Measurements from ENCODE around the gene CAPZB.

Gene CAPZB

DNA sequence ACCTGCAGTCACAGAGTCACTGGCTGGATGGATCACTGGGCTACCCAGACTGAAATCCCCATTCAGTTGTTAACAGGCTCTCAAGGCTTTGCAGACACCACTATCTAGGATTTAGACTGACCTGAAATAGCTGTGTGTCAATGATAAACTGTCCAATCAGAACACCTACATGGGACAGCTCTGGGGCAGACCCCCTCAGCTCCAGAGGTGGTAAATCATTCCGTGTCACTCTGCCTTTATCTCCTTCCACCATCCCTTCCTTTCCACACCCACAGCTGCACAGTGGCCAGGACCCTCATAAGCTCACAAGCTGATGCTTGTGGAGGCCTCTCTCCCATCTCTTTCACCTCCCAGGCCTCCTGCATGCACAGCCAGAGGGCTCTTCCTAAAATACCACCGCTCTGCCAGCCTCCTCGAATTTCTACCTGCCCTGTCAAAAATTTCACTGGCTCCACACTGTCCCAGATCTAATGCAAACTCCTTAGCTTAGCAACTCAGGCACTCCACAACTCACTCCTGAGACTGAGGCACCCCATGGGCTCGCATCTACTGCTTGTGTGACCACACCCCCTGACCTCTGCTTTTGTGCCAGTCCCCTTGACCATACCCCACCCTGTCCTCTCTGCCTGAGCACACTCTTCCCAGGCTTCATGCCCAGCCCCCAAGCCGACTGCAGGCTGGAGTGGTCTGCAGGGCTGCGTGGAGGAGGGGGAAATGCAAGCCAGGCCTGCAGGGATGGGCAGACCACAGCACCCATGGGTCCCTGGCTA is 5.8 kb downstream of the CAPZB start:
- Histone ChIP-seq H3K27ac (no peak overlapping the region), H3K4me3 (ENCODE audit: low read depth, low read length) (no peak overlapping the region), H3K27me3 (replicated peaks) (no peaks in the 10 kb centered on the region), H3K36me3 (replicated peaks) (peaks cover 40% of the 10 kb centered on the region)
- in situ Hi-C loops (cut with HindIII; ENCODE audit: low pct_ligation_motif_present, low sequenced_read_pairs) = loop anchor here (10.0 kb wide), 1 partner anchor 155 kb away; no protein-coding TSS in a partner anchor
- DNase-seq = no peak
- TF ChIP-seq, protein P1, sequence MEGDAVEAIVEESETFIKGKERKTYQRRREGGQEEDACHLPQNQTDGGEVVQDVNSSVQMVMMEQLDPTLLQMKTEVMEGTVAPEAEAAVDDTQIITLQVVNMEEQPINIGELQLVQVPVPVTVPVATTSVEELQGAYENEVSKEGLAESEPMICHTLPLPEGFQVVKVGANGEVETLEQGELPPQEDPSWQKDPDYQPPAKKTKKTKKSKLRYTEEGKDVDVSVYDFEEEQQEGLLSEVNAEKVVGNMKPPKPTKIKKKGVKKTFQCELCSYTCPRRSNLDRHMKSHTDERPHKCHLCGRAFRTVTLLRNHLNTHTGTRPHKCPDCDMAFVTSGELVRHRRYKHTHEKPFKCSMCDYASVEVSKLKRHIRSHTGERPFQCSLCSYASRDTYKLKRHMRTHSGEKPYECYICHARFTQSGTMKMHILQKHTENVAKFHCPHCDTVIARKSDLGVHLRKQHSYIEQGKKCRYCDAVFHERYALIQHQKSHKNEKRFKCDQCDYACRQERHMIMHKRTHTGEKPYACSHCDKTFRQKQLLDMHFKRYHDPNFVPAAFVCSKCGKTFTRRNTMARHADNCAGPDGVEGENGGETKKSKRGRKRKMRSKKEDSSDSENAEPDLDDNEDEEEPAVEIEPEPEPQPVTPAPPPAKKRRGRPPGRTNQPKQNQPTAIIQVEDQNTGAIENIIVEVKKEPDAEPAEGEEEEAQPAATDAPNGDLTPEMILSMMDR (IDR thresholded peaks at IDR 0.05; ENCODE audit: low read depth, low read length, missing control alignments) = no peak

DNA sequence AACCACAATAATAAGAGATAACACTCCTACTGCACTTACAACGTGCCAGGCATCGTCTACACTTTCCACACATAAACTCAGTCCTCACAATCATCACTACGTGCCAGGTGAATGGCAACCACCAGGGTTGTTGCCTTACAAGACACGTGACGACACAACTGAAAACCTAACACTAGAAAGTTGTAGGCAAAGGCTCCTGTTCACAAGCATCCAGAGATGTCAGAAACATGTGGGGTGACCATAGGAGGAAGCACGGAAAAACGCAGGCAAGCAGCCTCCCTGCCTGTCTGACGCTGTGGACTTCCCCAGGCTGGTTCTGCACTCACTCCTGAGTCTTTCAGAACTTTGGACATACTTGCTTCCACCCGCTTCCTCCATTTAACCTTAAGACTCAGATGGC is 7.0 kb downstream of the CAPZB start:
- Histone ChIP-seq H3K27ac (no peak overlapping the region), H3K27me3 (replicated peaks) (no peaks in the 10 kb centered on the region), H3K36me3 (replicated peaks) (peaks cover 36% of the 10 kb centered on the region), H3K4me3 (ENCODE audit: low read depth, low read length) (no peak overlapping the region)
- in situ Hi-C loops (cut with HindIII; ENCODE audit: low pct_ligation_motif_present, low sequenced_read_pairs) = no loop called here
- DNase-seq = no peak
- TF ChIP-seq, protein P1 (IDR thresholded peaks at IDR 0.05; ENCODE audit: low read depth, low read length, missing control alignments) = no peak

DNA sequence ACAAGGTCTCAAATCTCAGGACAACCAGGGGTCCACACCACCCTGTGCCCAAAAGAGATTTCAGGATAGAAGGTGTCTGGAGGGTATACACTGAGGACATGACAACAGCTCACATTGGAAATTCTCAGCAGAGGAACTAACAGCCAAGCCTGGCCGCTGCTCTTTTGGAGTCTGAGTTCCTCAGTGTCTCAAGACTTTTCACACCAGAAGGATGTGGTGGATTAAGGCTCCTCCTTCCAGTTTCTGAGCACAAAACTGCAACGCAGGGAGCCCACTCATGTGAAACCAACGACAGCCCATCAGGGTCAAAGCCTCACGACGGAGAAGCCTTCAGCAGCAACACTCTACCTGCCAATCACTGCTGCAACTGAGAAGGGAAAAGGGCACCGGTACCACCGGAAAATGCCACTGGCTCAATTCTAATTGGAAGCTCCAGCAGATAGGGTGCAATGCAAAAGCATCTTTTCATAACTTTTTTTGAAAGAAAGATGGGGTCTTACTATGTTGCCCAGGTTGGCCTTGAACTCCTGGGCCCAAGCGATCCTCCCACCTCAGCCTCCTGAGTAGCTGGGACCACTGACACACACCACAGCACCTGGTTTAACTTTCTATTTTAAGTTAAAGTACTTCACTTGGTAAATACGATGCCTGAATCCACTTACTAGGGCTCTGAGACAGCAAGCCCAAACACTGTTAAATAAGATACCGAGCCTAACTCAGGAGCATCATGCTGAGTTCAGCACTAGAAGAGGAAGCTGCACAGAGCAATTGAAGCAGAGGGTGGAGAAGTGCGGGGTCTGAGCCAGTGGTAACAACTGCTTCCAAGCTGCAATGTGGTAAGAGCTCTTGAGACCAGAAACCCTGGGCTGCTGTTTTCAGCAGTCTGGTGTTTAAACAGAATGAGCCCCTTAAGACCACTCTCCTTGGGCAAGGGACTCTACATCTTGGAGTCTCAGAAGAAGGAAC is 7.8 kb downstream of the CAPZB start:
- H3K27me3 ChIP-seq (replicated peaks) = no peaks in the 10 kb centered on the region
- TF ChIP-seq, protein P1 (IDR thresholded peaks at IDR 0.05; ENCODE audit: low read depth, low read length, missing control alignments) = no peak
- H3K27ac ChIP-seq = peak overlapping the region; percentile 23
- peaks cover 37% of the 10 kb centered on the region for H3K36me3 ChIP-seq (replicated peaks)
- H3K4me3 ChIP-seq (ENCODE audit: low read depth, low read length) = no peak overlapping the region
- DNase-seq = no peak
- in situ Hi-C loops (cut with HindIII; ENCODE audit: low pct_ligation_motif_present, low sequenced_read_pairs) = no loop called here

DNA sequence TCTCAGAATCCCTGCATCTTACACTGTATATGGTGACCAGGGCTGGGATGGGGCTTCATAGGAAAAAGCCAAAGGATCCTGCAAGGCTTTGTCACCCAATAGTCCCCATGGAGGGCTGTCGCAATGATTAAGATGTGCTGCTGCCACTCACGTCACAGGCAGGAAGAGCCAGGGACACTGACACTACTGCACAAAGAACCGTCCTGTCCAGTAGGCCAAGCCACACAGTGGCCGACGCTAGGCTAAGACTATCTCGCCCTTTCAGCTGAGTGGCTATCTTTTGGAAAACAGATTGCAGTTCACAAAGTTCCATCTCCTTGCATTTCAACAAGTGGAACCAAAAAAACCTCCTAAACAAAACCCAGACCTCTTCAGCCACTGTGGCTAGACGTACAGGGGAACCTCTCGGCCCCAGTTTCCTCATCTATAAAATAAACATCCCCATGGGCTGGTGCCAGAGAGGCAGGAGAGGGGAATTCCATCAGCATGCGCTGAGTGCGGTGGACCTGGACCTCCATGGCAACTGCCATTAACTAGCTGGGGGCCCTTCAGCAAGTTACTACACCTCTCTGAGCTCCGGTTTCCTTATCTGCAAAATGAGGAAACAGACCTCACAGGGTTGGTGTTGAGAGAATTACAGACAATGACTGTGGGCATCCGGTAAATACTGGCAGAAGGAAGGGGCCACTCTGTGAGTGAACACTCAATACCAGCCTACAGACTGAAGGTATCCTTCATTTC is 8.7 kb downstream of the CAPZB start:
- peaks cover 34% of the 10 kb centered on the region for H3K36me3 ChIP-seq (replicated peaks)
- TF ChIP-seq, protein P1 (IDR thresholded peaks at IDR 0.05; ENCODE audit: low read depth, low read length, missing control alignments) = no peak
- DNase-seq = peak; percentile 48
- H3K27ac ChIP-seq = peak overlapping the region; percentile 23
- no peak overlapping the region for H3K4me3 ChIP-seq (ENCODE audit: low read depth, low read length)
- no peaks in the 10 kb centered on the region for H3K27me3 ChIP-seq (replicated peaks)
- in situ Hi-C loops (cut with HindIII; ENCODE audit: low pct_ligation_motif_present, low sequenced_read_pairs) = no loop called here

DNA sequence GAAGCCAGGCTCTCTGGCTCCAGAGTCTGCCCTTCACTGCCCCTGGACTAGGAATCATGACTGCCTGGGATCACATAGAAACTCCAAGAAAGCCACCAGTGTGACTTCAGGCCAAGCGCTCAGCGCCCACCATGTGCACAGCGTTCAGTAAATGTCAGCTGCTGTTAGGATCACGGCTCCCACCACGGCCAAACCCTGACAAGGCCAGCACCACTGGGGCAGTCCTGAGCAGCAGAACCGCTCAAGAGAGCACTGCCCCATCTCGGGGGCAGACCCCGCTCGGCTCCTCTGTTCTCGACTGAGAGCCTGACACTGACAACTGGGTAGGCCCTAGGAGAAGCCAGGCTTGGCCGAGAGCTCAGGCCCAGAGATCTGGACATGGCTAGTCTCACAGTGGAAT is 10.0 kb downstream of the CAPZB start:
- Histone ChIP-seq H3K4me3 (ENCODE audit: low read depth, low read length) (no peak overlapping the region), H3K36me3 (replicated peaks) (peaks cover 25% of the 10 kb centered on the region), H3K27ac (no peak overlapping the region), H3K27me3 (replicated peaks) (no peaks in the 10 kb centered on the region)
- in situ Hi-C loops (cut with HindIII; ENCODE audit: low pct_ligation_motif_present, low sequenced_read_pairs) = no loop called here
- TF ChIP-seq, protein P1 (IDR thresholded peaks at IDR 0.05; ENCODE audit: low read depth, low read length, missing control alignments) = no peak
- no peak for DNase-seq

All from brain microvascular endothelial cell (primary cell).